Measurements from ENCODE around the gene PSMA7. TPM values are rescaled to one million over a fixed set of nuclear protein-coding genes. Genes with fewer than 3 reads are reported as not detected.

PSMA7 gene
- total RNA-seq, 1 experiment from 2014 or later: 687 TPM

Other genes starting within 250 kb of the PSMA7 start
- 3.7 and 6.0 TPM in 2 replicates for gene TAF4, start 77.5 kb downstream of the PSMA7 start, total RNA-seq (2014; rRNA removed; shearing (Covaris generic); ENCODE audit: low replicate concordance)
- gene LSM14B, start 20.9 kb downstream of the PSMA7 start, total RNA-seq (2014; rRNA removed; shearing (Covaris generic); ENCODE audit: low replicate concordance): 57.4 and 65.1 TPM in 2 replicates
- gene SS18L1, start 375 bp upstream of the PSMA7 start, total RNA-seq (2014; rRNA removed; shearing (Covaris generic); ENCODE audit: low replicate concordance): 7.1 and 8.2 TPM in 2 replicates
- 21.8 and 31.6 TPM in 2 replicates for gene MTG2, start 39.6 kb upstream of the PSMA7 start, total RNA-seq (2014; rRNA removed; shearing (Covaris generic); ENCODE audit: low replicate concordance)
- not detected in 2 replicates for gene HRH3, start 76.9 kb upstream of the PSMA7 start, total RNA-seq (2014; rRNA removed; shearing (Covaris generic); ENCODE audit: low replicate concordance)
- gene OSBPL2, start 95.1 kb upstream of the PSMA7 start, total RNA-seq (2014; rRNA removed; shearing (Covaris generic); ENCODE audit: low replicate concordance): 14.0 and 17.9 TPM in 2 replicates
- gene ADRM1, start 159.6 kb upstream of the PSMA7 start, total RNA-seq (2014; rRNA removed; shearing (Covaris generic); ENCODE audit: low replicate concordance): 213 and 243 TPM in 2 replicates
- gene LAMA5, start 223.9 kb upstream of the PSMA7 start, total RNA-seq (2014; rRNA removed; shearing (Covaris generic); ENCODE audit: low replicate concordance): 59.3 and 63.3 TPM in 2 replicates
- 2,013 and 2,296 TPM in 2 replicates for gene RPS21, start 243.7 kb upstream of the PSMA7 start, total RNA-seq (2014; rRNA removed; shearing (Covaris generic); ENCODE audit: low replicate concordance)

All from Caki2 (cell line).